Mesodermal cell (in vitro differentiated cells): ENCODE data around the gene PLP1.

Experiments
- H3K27ac ChIP-seq: 2 replicates; pipeline ENCODE4 v1.7.0; 2013; ENCODE audit warnings: mild to moderate bottlenecking, low read depth, low read length, moderate library complexity; ENCODE audit not compliant: severe bottlenecking
- H3K36me3 ChIP-seq: 2 replicates; pipeline ENCODE4 v1.7.1; 2013; ENCODE audit warnings: mild to moderate bottlenecking, low read length, moderate library complexity; ENCODE audit not compliant: control insufficient read depth, insufficient read depth
- H3K4me1 ChIP-seq: one replicate; pipeline ENCODE4 v1.7.1; 2013; ENCODE audit warnings: mild to moderate bottlenecking, low read length; ENCODE audit not compliant: insufficient read depth, control insufficient read depth, poor library complexity, severe bottlenecking
- H3K4me3 ChIP-seq: 2 replicates; pipeline ENCODE4 v1.7.0; 2013; ENCODE audit warnings: low read length, control low read depth, mild to moderate bottlenecking; ENCODE audit not compliant: insufficient read depth, poor library complexity, severe bottlenecking; ENCODE audit errors: extremely low read depth
- H3K9me3 ChIP-seq: 2 replicates; pipeline ENCODE4 v1.7.1; 2013; ENCODE audit warnings: mild to moderate bottlenecking, low read length, moderate library complexity; ENCODE audit not compliant: control insufficient read depth
- WGBS, 2 experiments: methylation state at CpG; one replicate each; pipeline ENCODE4 v1.1.5; 2013; ENCODE audit warnings: missing lambda C conversion rate in 2 of 2; ENCODE audit not compliant: insufficient coverage in 2 of 2; 5-methylcytosine and 5-hydroxymethylcytosine counted together

Gene PLP1

GRCh38 chrX:103780336-103781061 is 3.9 kb downstream of the PLP1 start:
- Histone ChIP-seq H3K36me3 (no peaks in the 10 kb centered on the region), H3K4me3 (no peak overlapping the region), H3K27ac (no peak overlapping the region), H3K9me3 (no peaks in the 10 kb centered on the region), H3K4me1 (peaks cover 11% of the 10 kb centered on the region)
- 100% methylated on average over 1 of the region's 10 CpGs; no CpG with 5 or more reads in 1 of the 2 experiments for WGBS, 2 experiments

- no peak overlapping the region for H3K27ac ChIP-seq
- WGBS, 2 experiments: no CpG with 5 or more reads among the region's 4 CpGs
Observed at GRCh38 chrX:103781062-103781402, 4.4 kb downstream of the PLP1 start.

GRCh38 chrX:103781706-103782105 is 5.1 kb downstream of the PLP1 start:
- no peaks in the 10 kb centered on the region for H3K9me3 ChIP-seq
- peaks cover 11% of the 10 kb centered on the region for H3K4me1 ChIP-seq
- H3K36me3 ChIP-seq: no peaks in the 10 kb centered on the region
- H3K4me3 ChIP-seq: no peak overlapping the region
- H3K27ac ChIP-seq: peak overlapping the region; percentile 57
- WGBS, 2 experiments: no CpG with 5 or more reads among the region's 1 CpG

More at GRCh38 chrX:103781062-103781402, 4.4 kb downstream of the PLP1 start:
- H3K9me3 ChIP-seq: no peaks in the 10 kb centered on the region
- H3K4me1 ChIP-seq: peaks cover 11% of the 10 kb centered on the region
- H3K4me3 ChIP-seq: no peak overlapping the region
- H3K36me3 ChIP-seq: no peaks in the 10 kb centered on the region

GRCh38 chrX:103782640-103783039 is 6.0 kb downstream of the PLP1 start:
- no CpG with 5 or more reads among the region's 3 CpGs for WGBS, 2 experiments

GRCh38 chrX:103783196-103783595 is 6.6 kb downstream of the PLP1 start:
- peak overlapping the region; percentile 59 for H3K27ac ChIP-seq
- H3K4me3 ChIP-seq: no peak overlapping the region
- WGBS, 2 experiments: 100% methylated on average over 1 of the region's 3 CpGs; no CpG with 5 or more reads in 1 of the 2 experiments
- no peaks in the 10 kb centered on the region for H3K36me3 ChIP-seq
- H3K9me3 ChIP-seq: no peaks in the 10 kb centered on the region
- H3K4me1 ChIP-seq: peaks cover 11% of the 10 kb centered on the region

More at GRCh38 chrX:103782640-103783039, 6.0 kb downstream of the PLP1 start:
- Histone ChIP-seq H3K4me1 (peaks cover 11% of the 10 kb centered on the region), H3K9me3 (no peaks in the 10 kb centered on the region), H3K36me3 (no peaks in the 10 kb centered on the region), H3K27ac (peak overlapping the region; percentile 59), H3K4me3 (no peak overlapping the region)

GRCh38 chrX:103783971-103784370 is 7.3 kb downstream of the PLP1 start:
- Histone ChIP-seq H3K4me3 (no peak overlapping the region), H3K9me3 (no peaks in the 10 kb centered on the region), H3K27ac (no peak overlapping the region), H3K36me3 (peaks cover 3% of the 10 kb centered on the region), H3K4me1 (peaks cover 11% of the 10 kb centered on the region)
- WGBS, 2 experiments: 100% methylated on average over 1 of the region's 2 CpGs; no CpG with 5 or more reads in 1 of the 2 experiments

GRCh38 chrX:103789004-103789403 is 12.4 kb downstream of the PLP1 start:
- peaks cover 3% of the 10 kb centered on the region for H3K36me3 ChIP-seq
- peaks cover 6% of the 10 kb centered on the region for H3K4me1 ChIP-seq
- H3K27ac ChIP-seq: no peak overlapping the region
- H3K9me3 ChIP-seq: no peaks in the 10 kb centered on the region
- H3K4me3 ChIP-seq: no peak overlapping the region

GRCh38 chrX:103791228-103791627 is 14.6 kb downstream of the PLP1 start:
- Histone ChIP-seq H3K4me1 (peaks cover 3% of the 10 kb centered on the region), H3K27ac (no peak overlapping the region), H3K4me3 (no peak overlapping the region), H3K36me3 (peaks cover 3% of the 10 kb centered on the region), H3K9me3 (no peaks in the 10 kb centered on the region)
- 100% methylated on average over 1 of the region's 4 CpGs; no CpG with 5 or more reads in 1 of the 2 experiments for WGBS, 2 experiments

GRCh38 chrX:103791826-103792485 is 15.3 kb downstream of the PLP1 start:
- Histone ChIP-seq H3K4me3 (no peak overlapping the region), H3K27ac (peak overlapping the region; percentile 57), H3K9me3 (no peaks in the 10 kb centered on the region), H3K36me3 (peaks cover 3% of the 10 kb centered on the region), H3K4me1 (peaks cover 3% of the 10 kb centered on the region)
- 100% methylated on average over 1 of the region's 2 CpGs; no CpG with 5 or more reads in 1 of the 2 experiments for WGBS, 2 experiments

GRCh38 chrX:103792916-103793544 is 16.4 kb downstream of the PLP1 start:
- Histone ChIP-seq H3K27ac (peak overlapping the region; percentile 89), H3K9me3 (no peaks in the 10 kb centered on the region), H3K4me3 (no peak overlapping the region), H3K4me1 (peaks cover 3% of the 10 kb centered on the region), H3K36me3 (peaks cover 3% of the 10 kb centered on the region)
- 100% methylated on average over 1 of the region's 6 CpGs; no CpG with 5 or more reads in 1 of the 2 experiments for WGBS, 2 experiments
